Measurements from ENCODE around the gene RNF223.

Gene RNF223

DNA sequence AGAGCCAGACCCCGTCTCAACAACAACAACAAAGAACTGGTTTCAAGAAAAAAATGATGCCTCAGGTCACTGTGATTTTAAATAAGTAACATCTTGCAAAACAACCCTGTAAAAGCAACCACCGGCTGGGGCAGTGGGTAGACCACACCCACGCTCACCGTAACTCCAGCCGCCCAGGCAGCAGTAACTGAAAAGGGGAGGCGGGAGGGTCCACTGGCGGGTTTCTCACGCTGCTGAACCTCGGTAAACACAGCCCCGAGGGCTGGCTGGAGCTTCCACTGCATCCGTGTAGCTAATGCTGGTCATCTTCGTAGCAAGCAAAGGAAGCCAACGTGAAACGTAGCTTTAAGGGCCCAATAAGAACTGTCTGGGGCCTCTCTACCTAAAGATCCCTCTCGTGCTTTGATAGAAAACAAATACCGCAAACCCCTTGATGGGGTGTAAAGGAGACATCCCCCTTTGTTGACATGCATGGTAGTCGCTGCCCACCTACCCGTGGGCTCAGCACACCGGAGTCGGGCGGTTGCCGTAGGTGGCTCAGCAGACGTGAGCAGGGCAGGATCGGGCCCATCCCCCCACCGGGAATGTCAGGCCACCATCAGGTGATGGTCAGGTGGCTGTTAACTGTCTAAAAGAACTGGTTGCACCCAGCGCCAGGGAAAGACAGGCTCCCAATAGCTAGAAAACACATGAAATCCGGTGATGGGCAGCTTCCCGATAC lies 37.6 kb upstream of the RNF223 start:
- Histone ChIP-seq H3K4me1 (ENCODE audit: insufficient read depth, low read length, severe bottlenecking) (peaks cover 9% of the 10 kb centered on the region), H3K27me3 (ENCODE audit: insufficient read depth, low read length) (no peaks in the 10 kb centered on the region)
- no peak for TF ChIP-seq EZH2 (IDR thresholded peaks at IDR 0.05; ENCODE audit: borderline replicate concordance, low read length)
- TF ChIP-seq, protein P1, sequence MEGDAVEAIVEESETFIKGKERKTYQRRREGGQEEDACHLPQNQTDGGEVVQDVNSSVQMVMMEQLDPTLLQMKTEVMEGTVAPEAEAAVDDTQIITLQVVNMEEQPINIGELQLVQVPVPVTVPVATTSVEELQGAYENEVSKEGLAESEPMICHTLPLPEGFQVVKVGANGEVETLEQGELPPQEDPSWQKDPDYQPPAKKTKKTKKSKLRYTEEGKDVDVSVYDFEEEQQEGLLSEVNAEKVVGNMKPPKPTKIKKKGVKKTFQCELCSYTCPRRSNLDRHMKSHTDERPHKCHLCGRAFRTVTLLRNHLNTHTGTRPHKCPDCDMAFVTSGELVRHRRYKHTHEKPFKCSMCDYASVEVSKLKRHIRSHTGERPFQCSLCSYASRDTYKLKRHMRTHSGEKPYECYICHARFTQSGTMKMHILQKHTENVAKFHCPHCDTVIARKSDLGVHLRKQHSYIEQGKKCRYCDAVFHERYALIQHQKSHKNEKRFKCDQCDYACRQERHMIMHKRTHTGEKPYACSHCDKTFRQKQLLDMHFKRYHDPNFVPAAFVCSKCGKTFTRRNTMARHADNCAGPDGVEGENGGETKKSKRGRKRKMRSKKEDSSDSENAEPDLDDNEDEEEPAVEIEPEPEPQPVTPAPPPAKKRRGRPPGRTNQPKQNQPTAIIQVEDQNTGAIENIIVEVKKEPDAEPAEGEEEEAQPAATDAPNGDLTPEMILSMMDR (IDR thresholded peaks at IDR 0.05; ENCODE audit: low read length), result no peak

DNA sequence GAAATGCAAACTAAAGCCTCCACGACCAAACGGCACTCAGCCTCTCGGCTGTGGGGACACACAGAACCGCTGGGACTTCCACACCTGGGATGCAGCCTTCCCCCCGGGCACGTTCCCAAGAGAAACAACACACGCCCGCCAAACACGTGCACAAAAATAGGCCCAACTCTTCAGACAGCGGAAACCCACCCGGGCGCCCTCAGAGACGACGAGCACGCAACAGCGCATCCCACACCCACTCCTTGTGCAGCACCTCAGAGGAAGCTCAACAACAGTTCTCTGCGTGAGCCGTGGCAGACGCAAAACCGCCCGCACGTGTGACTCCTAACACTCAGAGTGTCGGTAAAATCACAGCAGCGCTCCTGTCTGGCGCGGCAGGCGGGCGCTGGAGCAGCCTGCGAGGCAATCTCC lies 36.5 kb upstream of the RNF223 start:
- no peaks in the 10 kb centered on the region for H3K27me3 ChIP-seq (ENCODE audit: insufficient read depth, low read length)
- no peak overlapping the region for H3K9ac ChIP-seq (ENCODE audit: low read length)
- H3K9me2 ChIP-seq (ENCODE audit: low read depth, low read length), result no peaks in the 10 kb centered on the region
- H3K4me3 ChIP-seq (ENCODE audit: low read depth, low read length, poor library complexity, severe bottlenecking), result no peak overlapping the region
- H3K9me3 ChIP-seq (ENCODE audit: low read length), result 0 out of 2 replicates have a peak, but pooled peaks cover 4% of the 10 kb centered on the region
- H3K36me3 ChIP-seq (ENCODE audit: insufficient read depth, low read length), result peaks cover 21% of the 10 kb centered on the region
- no peaks in the 10 kb centered on the region for H3F3A ChIP-seq (ENCODE audit: insufficient read depth, low read length)
- H3K27ac ChIP-seq (ENCODE audit: low read depth, low read length, poor library complexity, severe bottlenecking), result no peak overlapping the region
- H3K4me2 ChIP-seq (ENCODE audit: low read length), result no peak overlapping the region
- no peaks in the 10 kb centered on the region for H3K79me2 ChIP-seq (ENCODE audit: insufficient read depth, low read length)
- H2AFZ ChIP-seq (ENCODE audit: low read length), result no peak overlapping the region
- no peak for TF ChIP-seq EZH2 (IDR thresholded peaks at IDR 0.05; ENCODE audit: borderline replicate concordance, low read length)
- TF ChIP-seq, protein P1 (IDR thresholded peaks at IDR 0.05; ENCODE audit: low read length), result no peak
- H4K20me1 ChIP-seq (ENCODE audit: insufficient read depth, low read length), result no peaks in the 10 kb centered on the region
- H3K4me1 ChIP-seq (ENCODE audit: insufficient read depth, low read length, severe bottlenecking), result peaks cover 6% of the 10 kb centered on the region

More for the DNA sequence above, 37.6 kb upstream of the RNF223 start:
- Histone ChIP-seq H4K20me1 (ENCODE audit: insufficient read depth, low read length) (no peaks in the 10 kb centered on the region), H3K9me3 (ENCODE audit: low read length) (0 out of 2 replicates have a peak, but pooled peaks cover 4% of the 10 kb centered on the region), H3K9ac (ENCODE audit: low read length) (no peak overlapping the region), H3K4me3 (ENCODE audit: low read depth, low read length, poor library complexity, severe bottlenecking) (no peak overlapping the region), H3K79me2 (ENCODE audit: insufficient read depth, low read length) (no peaks in the 10 kb centered on the region), H3K4me2 (ENCODE audit: low read length) (no peak overlapping the region), H3K27ac (ENCODE audit: low read depth, low read length, poor library complexity, severe bottlenecking) (no peak overlapping the region), H3K9me2 (ENCODE audit: low read depth, low read length) (no peaks in the 10 kb centered on the region), H3K36me3 (ENCODE audit: insufficient read depth, low read length) (peaks cover 21% of the 10 kb centered on the region), H3F3A (ENCODE audit: insufficient read depth, low read length) (no peaks in the 10 kb centered on the region), H2AFZ (ENCODE audit: low read length) (no peak overlapping the region)

DNA sequence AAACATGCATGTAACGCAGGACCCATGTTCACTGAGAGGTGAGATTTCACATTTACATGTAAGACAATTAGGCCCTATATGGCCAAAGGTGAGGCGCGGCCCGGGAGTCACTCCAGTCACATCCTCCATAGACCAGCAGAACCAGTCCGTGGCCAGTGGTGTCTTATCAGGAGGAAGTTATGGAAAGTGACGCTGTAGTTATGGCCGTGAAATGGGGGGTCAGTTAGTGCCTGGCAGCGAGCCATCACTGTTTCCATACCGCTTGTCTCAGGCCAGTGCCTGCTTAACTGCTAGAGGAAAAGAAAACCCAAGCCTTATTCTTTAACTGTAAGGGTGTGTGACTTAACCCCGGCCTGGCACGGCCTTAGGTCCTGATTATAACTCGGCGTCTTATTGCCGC lies 35.6 kb upstream of the RNF223 start:
- peaks cover under 1% of the 10 kb centered on the region for H3K4me1 ChIP-seq (ENCODE audit: insufficient read depth, low read length, severe bottlenecking)
- H3K4me2 ChIP-seq (ENCODE audit: low read length), result no peak overlapping the region
- no peak for TF ChIP-seq EZH2 (IDR thresholded peaks at IDR 0.05; ENCODE audit: borderline replicate concordance, low read length)
- TF ChIP-seq, protein P1 (IDR thresholded peaks at IDR 0.05; ENCODE audit: low read length), result no peak

More for the DNA sequence above, 35.6 kb upstream of the RNF223 start:
- no peak overlapping the region for H3K4me3 ChIP-seq (ENCODE audit: low read depth, low read length, poor library complexity, severe bottlenecking)
- no peaks in the 10 kb centered on the region for H3K79me2 ChIP-seq (ENCODE audit: insufficient read depth, low read length)
- H2AFZ ChIP-seq (ENCODE audit: low read length), result no peak overlapping the region
- H3K27me3 ChIP-seq (ENCODE audit: insufficient read depth, low read length), result no peaks in the 10 kb centered on the region
- no peak overlapping the region for H3K9ac ChIP-seq (ENCODE audit: low read length)
- no peak overlapping the region for H3K27ac ChIP-seq (ENCODE audit: low read depth, low read length, poor library complexity, severe bottlenecking)
- no peaks in the 10 kb centered on the region for H3K9me2 ChIP-seq (ENCODE audit: low read depth, low read length)
- H3K9me3 ChIP-seq (ENCODE audit: low read length), result 0 out of 2 replicates have a peak, but pooled peaks cover 4% of the 10 kb centered on the region
- H3K36me3 ChIP-seq (ENCODE audit: insufficient read depth, low read length), result peaks cover 21% of the 10 kb centered on the region
- H3F3A ChIP-seq (ENCODE audit: insufficient read depth, low read length), result no peaks in the 10 kb centered on the region
- no peaks in the 10 kb centered on the region for H4K20me1 ChIP-seq (ENCODE audit: insufficient read depth, low read length)

Data from OCI-LY1 (cell line).